Lung (tissue), 12 donors: ENCODE results near the gene GLCCI1. TPM values are rescaled to one million over a fixed set of nuclear protein-coding genes. Genes with fewer than 3 reads are reported as not detected.

Source experiments
- ATAC-seq: fragments of 200-7000 bp; cut with Tn5 transposase; one replicate; pipeline ENCODE4 v1.9.1; 2020; ENCODE audit warnings: moderate number of reproducible peaks; ENCODE audit not compliant: insufficient read depth, low FRiP score
- DNase-seq, 3 donors: peaks; one replicate each; pipeline ENCODE4 v3.0.0-alpha.2; 2013 to 2017
- H3K27ac ChIP-seq, 2 donors: one replicate each; pipeline ENCODE4 v1.5.1; 2013; ENCODE audit warnings: mild to moderate bottlenecking in 2 of 2, moderate library complexity in 2 of 2, control low read depth in 1 of 2, inconsistent platforms in 1 of 2, low read depth in 1 of 2, low read length in 1 of 2
- H3K27me3 ChIP-seq, 3 donors: one replicate each; pipeline ENCODE4 v1.5.1; 2013; ENCODE audit warnings: low read length in 2 of 3; ENCODE audit not compliant: control insufficient read depth in 3 of 3, insufficient read depth in 3 of 3
- H3K36me3 ChIP-seq, 4 donors: one replicate each; pipeline ENCODE4 v1.5.1; 2013; ENCODE audit warnings: low read length in 4 of 4, mild to moderate bottlenecking in 1 of 4, moderate library complexity in 1 of 4; ENCODE audit not compliant: control insufficient read depth in 4 of 4, insufficient read depth in 4 of 4
- H3K4me1 ChIP-seq, 5 donors: one replicate each; pipeline ENCODE4 v1.5.1; 2013; ENCODE audit warnings: low read length in 5 of 5, mild to moderate bottlenecking in 2 of 5, moderate library complexity in 1 of 5; ENCODE audit not compliant: control insufficient read depth in 5 of 5, insufficient read depth in 5 of 5
- H3K4me3 ChIP-seq: one replicate; pipeline ENCODE4 v1.5.1; 2013; ENCODE audit warnings: mild to moderate bottlenecking, control low read depth, moderate library complexity
- H3K9ac ChIP-seq, 2 donors: one replicate each; pipeline ENCODE4 v1.5.1; 2013; ENCODE audit warnings: low read length in 2 of 2, control low read depth in 1 of 2; ENCODE audit not compliant: insufficient read depth in 1 of 2
- H3K9me3 ChIP-seq, 4 donors: one replicate each; pipeline ENCODE4 v1.5.1; 2013; ENCODE audit warnings: low read length in 3 of 4, mild to moderate bottlenecking in 1 of 4, moderate library complexity in 1 of 4; ENCODE audit not compliant: control insufficient read depth in 4 of 4, insufficient read depth in 3 of 4
- WGBS, 2 donors: extraction: QIAGEN DNeasy Blood & Tissue Kit; methylation state at CpG; one replicate each; pipeline ENCODE4 v1.1.7; 2013; 5-methylcytosine and 5-hydroxymethylcytosine counted together
- polyA plus RNA-seq, 2 donors: library from polyadenylated mRNA; stranded (reverse); fragments of 200-250 nt; gene quantifications; one replicate each; pipeline ENCODE4 v1.2.1, GENCODE V29; 2013
- total RNA-seq, 2 donors: library from RNA; depleted of rRNA in 1 of 2; stranded (reverse); fragments of >200 nt in 1 of 2; gene quantifications; one replicate each; pipeline ENCODE4 v1.2.1, GENCODE V29; 2014 to 2021
- TF ChIP-seq, protein P1 (sequence below): IDR thresholded peaks from 2 replicates; pipeline ENCODE4 v1.5.1; 2012; ENCODE audit warnings: mild to moderate bottlenecking; ENCODE audit errors: control extremely low read depth, extremely low read depth
- donor health status: control.
- donor health status: control.
- donor health status: Bipolar disorder and iron deficiency.
- donor health status: healthy.
- donor health status: DM: yes; HTN: yes; CAD: no.

The GLCCI1 gene
- total and polyA plus RNA-seq, 4 donors, result 2.5 to 60.2 (median 21.0) TPM

DNA sequence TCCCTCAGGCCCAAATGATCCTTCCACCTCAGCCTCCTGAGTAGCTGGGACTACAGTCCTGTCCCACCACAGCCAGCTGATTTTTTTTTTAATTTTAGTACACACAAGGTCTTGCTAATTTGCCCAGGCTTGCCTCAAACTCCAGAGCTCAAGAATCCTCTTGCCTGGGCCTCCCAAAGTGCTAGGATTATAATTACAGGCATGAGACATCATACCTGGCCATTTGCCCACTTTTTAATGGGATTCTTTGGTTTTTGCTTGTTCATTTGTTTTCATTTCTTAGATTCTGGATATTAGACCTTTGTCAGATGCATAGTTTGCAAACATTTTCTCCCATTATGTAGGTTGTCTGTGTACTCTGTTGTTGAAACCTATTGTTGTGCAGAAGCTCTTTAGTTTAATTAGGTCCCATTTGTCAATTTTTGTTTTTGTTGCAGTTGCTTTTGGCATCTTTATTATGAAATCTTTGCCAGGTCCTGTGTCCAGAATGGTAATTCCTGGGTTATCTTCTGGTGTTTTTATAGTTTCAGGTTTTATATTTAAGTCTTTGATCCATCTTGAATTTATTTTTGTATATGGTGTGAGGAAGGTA is 95.2 kb downstream of the GLCCI1 start:
- Histone ChIP-seq H3K9ac (no peak overlapping the region), H3K36me3 (peaks cover 0 to 7% (median 3%) of the 10 kb centered on the region in 4 donors), H3K27me3 (no peaks in the 10 kb centered on the region), H3K27ac (no peak overlapping the region), H3K4me3 (no peak overlapping the region), H3K9me3 (no peaks in the 10 kb centered on the region), H3K4me1 (peaks cover 0 to 3% (median 0%) of the 10 kb centered on the region in 5 donors)
- TF ChIP-seq, protein P1, sequence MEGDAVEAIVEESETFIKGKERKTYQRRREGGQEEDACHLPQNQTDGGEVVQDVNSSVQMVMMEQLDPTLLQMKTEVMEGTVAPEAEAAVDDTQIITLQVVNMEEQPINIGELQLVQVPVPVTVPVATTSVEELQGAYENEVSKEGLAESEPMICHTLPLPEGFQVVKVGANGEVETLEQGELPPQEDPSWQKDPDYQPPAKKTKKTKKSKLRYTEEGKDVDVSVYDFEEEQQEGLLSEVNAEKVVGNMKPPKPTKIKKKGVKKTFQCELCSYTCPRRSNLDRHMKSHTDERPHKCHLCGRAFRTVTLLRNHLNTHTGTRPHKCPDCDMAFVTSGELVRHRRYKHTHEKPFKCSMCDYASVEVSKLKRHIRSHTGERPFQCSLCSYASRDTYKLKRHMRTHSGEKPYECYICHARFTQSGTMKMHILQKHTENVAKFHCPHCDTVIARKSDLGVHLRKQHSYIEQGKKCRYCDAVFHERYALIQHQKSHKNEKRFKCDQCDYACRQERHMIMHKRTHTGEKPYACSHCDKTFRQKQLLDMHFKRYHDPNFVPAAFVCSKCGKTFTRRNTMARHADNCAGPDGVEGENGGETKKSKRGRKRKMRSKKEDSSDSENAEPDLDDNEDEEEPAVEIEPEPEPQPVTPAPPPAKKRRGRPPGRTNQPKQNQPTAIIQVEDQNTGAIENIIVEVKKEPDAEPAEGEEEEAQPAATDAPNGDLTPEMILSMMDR, result no peak
- ATAC-seq, result no peak
- no peak for DNase-seq

DNA sequence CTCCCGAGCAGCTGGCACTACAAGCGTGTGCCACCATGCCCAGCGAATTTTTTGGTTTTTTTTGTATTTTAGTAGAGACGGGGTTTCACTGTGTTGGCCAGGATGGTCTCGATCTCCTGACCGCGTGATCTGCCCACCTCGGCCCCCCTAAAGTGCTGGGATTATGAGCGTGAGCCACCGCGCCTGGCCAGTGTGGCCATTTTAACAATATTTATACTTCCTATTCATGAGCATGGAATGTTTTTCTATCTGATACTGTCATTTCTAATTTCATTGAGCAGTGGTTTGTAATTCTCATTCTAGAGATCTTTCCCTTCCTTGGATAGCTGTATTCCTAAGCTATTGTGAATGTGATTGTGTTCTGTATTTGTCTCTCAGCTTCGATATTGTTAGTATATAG is 96.2 kb downstream of the GLCCI1 start:
- Histone ChIP-seq H3K4me3 (no peak overlapping the region), H3K27me3 (no peaks in the 10 kb centered on the region), H3K4me1 (peaks cover 0 to 3% (median 0%) of the 10 kb centered on the region in 5 donors), H3K27ac (no peak overlapping the region), H3K36me3 (peaks cover 0 to 7% (median 4%) of the 10 kb centered on the region in 4 donors), H3K9ac (no peak overlapping the region), H3K9me3 (no peaks in the 10 kb centered on the region)
- ATAC-seq, result no peak
- TF ChIP-seq, protein P1, result no peak
- WGBS, 2 donors, result 97 to 99% methylated on average over 12 of the region's 12 CpGs
- no peak for DNase-seq

DNA sequence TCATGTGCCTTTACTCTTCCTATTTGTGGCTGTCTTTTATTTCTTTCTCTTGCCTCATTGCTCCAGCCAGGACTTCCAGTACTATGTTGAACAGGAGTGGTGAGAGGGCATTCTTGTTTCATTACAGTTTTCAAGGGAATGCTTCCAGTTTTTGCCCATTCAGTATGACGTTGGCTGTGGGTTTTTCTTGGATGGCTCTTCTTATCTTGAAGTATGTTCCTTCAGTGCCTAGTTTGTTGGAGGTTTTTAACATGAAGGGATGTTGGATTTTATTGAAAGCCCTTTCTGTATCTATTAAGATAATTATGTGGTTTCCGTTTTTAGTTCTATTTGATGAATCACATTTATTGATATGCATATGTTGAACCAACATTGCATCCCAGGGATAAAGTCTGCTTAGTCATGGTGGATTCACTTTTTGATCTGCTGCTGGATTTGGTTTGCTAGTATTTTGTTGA is 96.8 kb downstream of the GLCCI1 start:
- H3K36me3 ChIP-seq, result peaks cover 0 to 7% (median 4%) of the 10 kb centered on the region in 4 donors
- ATAC-seq (no peak), DNase-seq (no peak)

More for the DNA sequence above, 96.8 kb downstream of the GLCCI1 start:
- 80 to 95% methylated on average over 2 of the region's 2 CpGs for WGBS, 2 donors
- Histone ChIP-seq H3K9me3 (no peaks in the 10 kb centered on the region), H3K4me1 (peaks cover 0 to 3% (median 0%) of the 10 kb centered on the region in 5 donors), H3K4me3 (no peak overlapping the region), H3K27me3 (no peaks in the 10 kb centered on the region), H3K27ac (no peak overlapping the region), H3K9ac (no peak overlapping the region)
- TF ChIP-seq, protein P1, result no peak
